ENCODE measurements around the gene LRRN2.

- TF ChIP-seq CTCF (IDR thresholded peaks at IDR 0.05) (no peak), NR2C2 (CRISPR knock-in tag; IDR thresholded peaks at IDR 0.05) (no peak)
- TF ChIP-seq, protein P1, sequence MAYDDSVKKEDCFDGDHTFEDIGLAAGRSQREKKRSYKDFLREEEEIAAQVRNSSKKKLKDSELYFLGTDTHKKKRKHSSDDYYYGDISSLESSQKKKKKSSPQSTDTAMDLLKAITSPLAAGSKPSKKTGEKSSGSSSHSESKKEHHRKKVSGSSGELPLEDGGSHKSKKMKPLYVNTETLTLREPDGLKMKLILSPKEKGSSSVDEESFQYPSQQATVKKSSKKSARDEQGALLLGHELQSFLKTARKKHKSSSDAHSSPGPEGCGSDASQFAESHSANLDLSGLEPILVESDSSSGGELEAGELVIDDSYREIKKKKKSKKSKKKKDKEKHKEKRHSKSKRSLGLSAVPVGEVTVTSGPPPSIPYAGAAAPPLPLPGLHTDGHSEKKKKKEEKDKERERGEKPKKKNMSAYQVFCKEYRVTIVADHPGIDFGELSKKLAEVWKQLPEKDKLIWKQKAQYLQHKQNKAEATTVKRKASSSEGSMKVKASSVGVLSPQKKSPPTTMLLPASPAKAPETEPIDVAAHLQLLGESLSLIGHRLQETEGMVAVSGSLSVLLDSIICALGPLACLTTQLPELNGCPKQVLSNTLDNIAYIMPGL (CRISPR knock-in tag; IDR thresholded peaks at IDR 0.05) = no peak
These were observed 17.2 kb upstream of the LRRN2 start for GRCh38 chr1:204702552-204703267.

Data from WTC11 (cell line).